ENCODE measurements around the gene LRRC61.

Gene LRRC61

GRCh38 chr7:150322833-150323681 lies at the start of gene LRRC61, which contains the start of gene ACTR3C (continued):
- peak; percentile 47 for TF ChIP-seq SP2 (tag by site-specific recombination; IDR thresholded peaks at IDR 0.05)
- TF ChIP-seq ZBTB10 (tag by site-specific recombination; IDR thresholded peaks at IDR 0.05) = no peak
- peak; percentile 31; the same call in 1 of the 2 replicates for TF ChIP-seq KLF16 (tag by site-specific recombination; IDR thresholded peaks at IDR 0.05)
- 0 out of 2 replicates have a peak, but pooled peaks have one; percentile 65 for TF ChIP-seq ZNF501 (tag by site-specific recombination; IDR thresholded peaks at IDR 0.05)
- TF ChIP-seq ZSCAN5A (tag by site-specific recombination; IDR thresholded peaks at IDR 0.05) = 0 out of 2 replicates have a peak, but pooled peaks have one; percentile 12
- TF ChIP-seq ZFP41 (tag by site-specific recombination; IDR thresholded peaks at IDR 0.05; ENCODE audit: borderline replicate concordance) = no peak
- no peak for TF ChIP-seq ZBTB44 (tag by site-specific recombination; IDR thresholded peaks at IDR 0.05)
- TF ChIP-seq ZNF394 (tag by site-specific recombination; IDR thresholded peaks at IDR 0.05; ENCODE audit: borderline replicate concordance) = peak; percentile 13; the same call in 1 of the 2 replicates
- no peak for TF ChIP-seq PRDM4 (tag by site-specific recombination; IDR thresholded peaks at IDR 0.05)
- no peak for TF ChIP-seq ZNF404 (tag by site-specific recombination; IDR thresholded peaks at IDR 0.05)
- TF ChIP-seq ZNF112 (tag by site-specific recombination; IDR thresholded peaks at IDR 0.05) = no peak
- TF ChIP-seq ZNF292 (tag by site-specific recombination; IDR thresholded peaks at IDR 0.05; ENCODE audit: borderline replicate concordance, low read depth) = no peak
- no peak; the same call in 1 of the 2 replicates for TF ChIP-seq ZNF341 (tag by site-specific recombination; IDR thresholded peaks at IDR 0.05; ENCODE audit: low read depth)
- no peak for TF ChIP-seq ZNF776 (tag by site-specific recombination; IDR thresholded peaks at IDR 0.05; ENCODE audit: borderline replicate concordance)
- TF ChIP-seq SALL2 (tag by site-specific recombination; IDR thresholded peaks at IDR 0.05; ENCODE audit: borderline replicate concordance) = no peak
- TF ChIP-seq ZNF335 (tag by site-specific recombination; conservative IDR thresholded peaks at IDR 0.05) = peak; percentile 94
- no peak for TF ChIP-seq KLF1 (tag by site-specific recombination; IDR thresholded peaks at IDR 0.05)
- TF ChIP-seq MYNN (tag by site-specific recombination; IDR thresholded peaks at IDR 0.05; ENCODE audit: borderline replicate concordance) = no peak
- 0 out of 2 replicates have a peak, but pooled peaks have one; percentile 65 for TF ChIP-seq BCL11B (tag by site-specific recombination; IDR thresholded peaks at IDR 0.05; ENCODE audit: low read depth)
- peak; percentile 51; the same call in 1 of the 2 replicates for TF ChIP-seq SP3 (tag by site-specific recombination; IDR thresholded peaks at IDR 0.05)
- no peak for TF ChIP-seq ZNF510 (tag by site-specific recombination; IDR thresholded peaks at IDR 0.05; ENCODE audit: insufficient replicate concordance)
- TF ChIP-seq ZNF658 (tag by site-specific recombination; IDR thresholded peaks at IDR 0.05) = no peak
- no peak for TF ChIP-seq ZNF211 (tag by site-specific recombination; IDR thresholded peaks at IDR 0.05; ENCODE audit: low read depth)
- TF ChIP-seq ZNF223 (tag by site-specific recombination; IDR thresholded peaks at IDR 0.05) = no peak
- TF ChIP-seq SCRT1 (tag by site-specific recombination; IDR thresholded peaks at IDR 0.05; ENCODE audit: borderline replicate concordance) = 0 out of 2 replicates have a peak, but pooled peaks have one; percentile 12
- TF ChIP-seq IKZF3 (tag by site-specific recombination; IDR thresholded peaks at IDR 0.05) = peak; percentile 27; the same call in 1 of the 2 replicates
- peak; percentile 61; the same call in 1 of the 2 replicates for TF ChIP-seq HIC1 (tag by site-specific recombination; IDR thresholded peaks at IDR 0.05)
- TF ChIP-seq SETDB1 (IDR thresholded peaks at IDR 0.05; ENCODE audit: insufficient read length, low read length) = no peak
